ENCODE measurements around the gene PPP1R2.

PPP1R2 gene

GRCh38 chr3:195579281-195579680 lies 36.2 kb upstream of the PPP1R2 start:
- Histone ChIP-seq H4K8ac (ENCODE audit: low read depth, low read length) (no peak overlapping the region), H2BK15ac (replicated peaks; ENCODE audit: low read depth) (no peak overlapping the region), H3K9ac (ENCODE audit: low read length) (no peak overlapping the region), H3K4me3 (ENCODE audit: low read length) (no peak overlapping the region), H3K27ac (ENCODE audit: low read depth, low read length) (no peak overlapping the region), H3K36me3 (ENCODE audit: control insufficient read depth, insufficient read depth, low read length) (no peaks in the 10 kb centered on the region), H2AK5ac (ENCODE audit: low read length) (no peak overlapping the region), H3K4me2 (ENCODE audit: low read length) (no peak overlapping the region), H3K27me3 (ENCODE audit: insufficient read depth, low read length, poor library complexity) (no peaks in the 10 kb centered on the region), H2BK120ac (ENCODE audit: low read depth, low read length) (no peak overlapping the region), H3K4me1 (ENCODE audit: control insufficient read depth, low read depth, low read length) (no peaks in the 10 kb centered on the region), H2BK5ac (ENCODE audit: low read length) (no peak overlapping the region), H3K4ac (ENCODE audit: low read depth, low read length) (no peak overlapping the region), H3K23ac (ENCODE audit: low read length) (no peak overlapping the region), H3K18ac (ENCODE audit: low read length) (no peak overlapping the region), H3K79me1 (ENCODE audit: low read length) (no peaks in the 10 kb centered on the region), H4K5ac (ENCODE audit: low read length) (no peak overlapping the region), H3K56ac (ENCODE audit: low read length) (no peak overlapping the region), H3K79me2 (ENCODE audit: control insufficient read depth, insufficient read depth, low read length) (no peaks in the 10 kb centered on the region)
- no peak for DNase-seq
- WGBS (ENCODE audit: extremely low coverage, insufficient coverage, low lambda C conversion rate), result no CpG with 5 or more reads among the region's 12 CpGs

GRCh38 chr3:195578565-195578964 lies 35.4 kb upstream of the PPP1R2 start:
- H2AK5ac ChIP-seq (ENCODE audit: low read length), result no peak overlapping the region
- H2BK120ac ChIP-seq (ENCODE audit: low read depth, low read length), result no peak overlapping the region
- no peak overlapping the region for H3K18ac ChIP-seq (ENCODE audit: low read length)
- H3K27ac ChIP-seq (ENCODE audit: low read depth, low read length), result no peak overlapping the region
- H3K79me2 ChIP-seq (ENCODE audit: control insufficient read depth, insufficient read depth, low read length), result no peaks in the 10 kb centered on the region
- no peak overlapping the region for H2BK15ac ChIP-seq (replicated peaks; ENCODE audit: low read depth)
- H3K4ac ChIP-seq (ENCODE audit: low read depth, low read length), result no peak overlapping the region
- WGBS (ENCODE audit: extremely low coverage, insufficient coverage, low lambda C conversion rate), result no CpG with 5 or more reads among the region's 6 CpGs
- H4K5ac ChIP-seq (ENCODE audit: low read length), result no peak overlapping the region
- no peak overlapping the region for H3K23ac ChIP-seq (ENCODE audit: low read length)
- H3K4me3 ChIP-seq (ENCODE audit: low read length), result no peak overlapping the region
- no peaks in the 10 kb centered on the region for H3K79me1 ChIP-seq (ENCODE audit: low read length)
- no peak overlapping the region for H4K8ac ChIP-seq (ENCODE audit: low read depth, low read length)
- H3K9ac ChIP-seq (ENCODE audit: low read length), result no peak overlapping the region
- no peak overlapping the region for H2BK5ac ChIP-seq (ENCODE audit: low read length)
- no peaks in the 10 kb centered on the region for H3K36me3 ChIP-seq (ENCODE audit: control insufficient read depth, insufficient read depth, low read length)
- no peaks in the 10 kb centered on the region for H3K27me3 ChIP-seq (ENCODE audit: insufficient read depth, low read length, poor library complexity)
- no peak overlapping the region for H3K4me2 ChIP-seq (ENCODE audit: low read length)
- no peak overlapping the region for H3K56ac ChIP-seq (ENCODE audit: low read length)
- H3K4me1 ChIP-seq (ENCODE audit: control insufficient read depth, low read depth, low read length), result no peaks in the 10 kb centered on the region
- DNase-seq, result no peak

GRCh38 chr3:195577645-195578177 lies 34.6 kb upstream of the PPP1R2 start:
- WGBS (ENCODE audit: extremely low coverage, insufficient coverage, low lambda C conversion rate), result no CpG with 5 or more reads among the region's 9 CpGs
- no peak overlapping the region for H3K56ac ChIP-seq (ENCODE audit: low read length)
- no peaks in the 10 kb centered on the region for H3K36me3 ChIP-seq (ENCODE audit: control insufficient read depth, insufficient read depth, low read length)
- H3K9ac ChIP-seq (ENCODE audit: low read length), result no peak overlapping the region
- H3K4me3 ChIP-seq (ENCODE audit: low read length), result no peak overlapping the region
- H4K5ac ChIP-seq (ENCODE audit: low read length), result no peak overlapping the region
- no peak overlapping the region for H3K4ac ChIP-seq (ENCODE audit: low read depth, low read length)
- H2AK5ac ChIP-seq (ENCODE audit: low read length), result no peak overlapping the region
- no peak overlapping the region for H2BK5ac ChIP-seq (ENCODE audit: low read length)
- no peak overlapping the region for H3K4me2 ChIP-seq (ENCODE audit: low read length)
- H3K27me3 ChIP-seq (ENCODE audit: insufficient read depth, low read length, poor library complexity), result no peaks in the 10 kb centered on the region
- no peak overlapping the region for H4K8ac ChIP-seq (ENCODE audit: low read depth, low read length)
- H2BK120ac ChIP-seq (ENCODE audit: low read depth, low read length), result no peak overlapping the region
- no peaks in the 10 kb centered on the region for H3K79me2 ChIP-seq (ENCODE audit: control insufficient read depth, insufficient read depth, low read length)
- no peak overlapping the region for H2BK15ac ChIP-seq (replicated peaks; ENCODE audit: low read depth)
- H3K18ac ChIP-seq (ENCODE audit: low read length), result no peak overlapping the region
- no peak for DNase-seq
- H3K4me1 ChIP-seq (ENCODE audit: control insufficient read depth, low read depth, low read length), result no peaks in the 10 kb centered on the region
- no peak overlapping the region for H3K27ac ChIP-seq (ENCODE audit: low read depth, low read length)
- no peak overlapping the region for H3K23ac ChIP-seq (ENCODE audit: low read length)
- H3K79me1 ChIP-seq (ENCODE audit: low read length), result no peaks in the 10 kb centered on the region

- Histone ChIP-seq H3K18ac (ENCODE audit: low read length) (no peak overlapping the region), H3K27ac (ENCODE audit: low read depth, low read length) (no peak overlapping the region), H3K79me1 (ENCODE audit: low read length) (no peaks in the 10 kb centered on the region), H4K8ac (ENCODE audit: low read depth, low read length) (no peak overlapping the region), H3K4ac (ENCODE audit: low read depth, low read length) (no peak overlapping the region), H3K4me3 (ENCODE audit: low read length) (no peak overlapping the region), H3K79me2 (ENCODE audit: control insufficient read depth, insufficient read depth, low read length) (no peaks in the 10 kb centered on the region), H3K4me2 (ENCODE audit: low read length) (no peak overlapping the region), H4K5ac (ENCODE audit: low read length) (no peak overlapping the region), H3K56ac (ENCODE audit: low read length) (no peak overlapping the region), H2BK15ac (replicated peaks; ENCODE audit: low read depth) (no peak overlapping the region), H3K4me1 (ENCODE audit: control insufficient read depth, low read depth, low read length) (no peaks in the 10 kb centered on the region), H3K27me3 (ENCODE audit: insufficient read depth, low read length, poor library complexity) (no peaks in the 10 kb centered on the region), H2AK5ac (ENCODE audit: low read length) (no peak overlapping the region), H3K9ac (ENCODE audit: low read length) (no peak overlapping the region), H2BK120ac (ENCODE audit: low read depth, low read length) (no peak overlapping the region), H2BK5ac (ENCODE audit: low read length) (no peak overlapping the region), H3K23ac (ENCODE audit: low read length) (no peak overlapping the region), H3K36me3 (ENCODE audit: control insufficient read depth, insufficient read depth, low read length) (no peaks in the 10 kb centered on the region)
- no CpG with 5 or more reads among the region's 8 CpGs for WGBS (ENCODE audit: extremely low coverage, insufficient coverage, low lambda C conversion rate)
- no peak for DNase-seq
Measured at GRCh38 chr3:195574497-195575304, 31.6 kb upstream of the PPP1R2 start.

- no peak overlapping the region for H4K5ac ChIP-seq (ENCODE audit: low read length)
- no peak overlapping the region for H3K9ac ChIP-seq (ENCODE audit: low read length)
- H2BK5ac ChIP-seq (ENCODE audit: low read length), result no peak overlapping the region
- H3K79me2 ChIP-seq (ENCODE audit: control insufficient read depth, insufficient read depth, low read length), result no peaks in the 10 kb centered on the region
- no peak overlapping the region for H4K8ac ChIP-seq (ENCODE audit: low read depth, low read length)
- H3K23ac ChIP-seq (ENCODE audit: low read length), result no peak overlapping the region
- no peak overlapping the region for H3K27ac ChIP-seq (ENCODE audit: low read depth, low read length)
- H2BK120ac ChIP-seq (ENCODE audit: low read depth, low read length), result no peak overlapping the region
- H3K4ac ChIP-seq (ENCODE audit: low read depth, low read length), result no peak overlapping the region
- no peak for DNase-seq
- no peak overlapping the region for H3K56ac ChIP-seq (ENCODE audit: low read length)
- H3K79me1 ChIP-seq (ENCODE audit: low read length), result no peaks in the 10 kb centered on the region
- H3K18ac ChIP-seq (ENCODE audit: low read length), result no peak overlapping the region
- no peak overlapping the region for H3K4me3 ChIP-seq (ENCODE audit: low read length)
- no peaks in the 10 kb centered on the region for H3K27me3 ChIP-seq (ENCODE audit: insufficient read depth, low read length, poor library complexity)
- WGBS (ENCODE audit: extremely low coverage, insufficient coverage, low lambda C conversion rate), result no CpG with 5 or more reads among the region's 19 CpGs
- H3K36me3 ChIP-seq (ENCODE audit: control insufficient read depth, insufficient read depth, low read length), result no peaks in the 10 kb centered on the region
- H3K4me1 ChIP-seq (ENCODE audit: control insufficient read depth, low read depth, low read length), result no peaks in the 10 kb centered on the region
- no peak overlapping the region for H3K4me2 ChIP-seq (ENCODE audit: low read length)
- H2BK15ac ChIP-seq (replicated peaks; ENCODE audit: low read depth), result no peak overlapping the region
- no peak overlapping the region for H2AK5ac ChIP-seq (ENCODE audit: low read length)
Measured at GRCh38 chr3:195573611-195574496, 30.7 kb upstream of the PPP1R2 start.
